Neural crest cell (in vitro differentiated cells): ENCODE results near the gene REPS1. TPM values are rescaled to one million over a fixed set of nuclear protein-coding genes. Genes with fewer than 3 reads are reported as not detected.
A peak's percentile ranks its signal among the peaks of the same experiment; 100 is the strongest.

ENCODE experiments used
- DNase-seq: peaks from one replicate; pipeline ENCODE4 v3.0.0; 2021; ENCODE audit warnings: low read depth, mixed read lengths, low spot score
- H3K27ac Mint-ChIP-seq: one replicate; pipeline ENCODE4 v1.8.0; 2021; ENCODE audit warnings: mild to moderate bottlenecking, mixed read lengths; ENCODE audit not compliant: unreplicated experiment
- H3K27me3 Mint-ChIP-seq: 2 replicates; pipeline ENCODE4 v1.8.0; 2021; ENCODE audit warnings: low read depth, mild to moderate bottlenecking, mixed read lengths
- H3K36me3 Mint-ChIP-seq: 2 replicates; pipeline ENCODE4 v1.8.0; 2021; ENCODE audit warnings: low read depth, mild to moderate bottlenecking, mixed read lengths
- H3K4me1 Mint-ChIP-seq: 2 replicates; pipeline ENCODE4 v1.8.0; 2021; ENCODE audit warnings: mixed read lengths
- H3K4me3 Mint-ChIP-seq: one replicate; pipeline ENCODE4 v1.8.0; 2021; ENCODE audit warnings: mild to moderate bottlenecking, mixed read lengths
- H3K9me3 Mint-ChIP-seq: 2 replicates; pipeline ENCODE4 v1.8.0; 2021; ENCODE audit warnings: mixed read lengths
- total RNA-seq: library from RNA; stranded (reverse); gene quantifications from 2 replicates; pipeline ENCODE4 v1.2.1, GENCODE V29; 2021
- TF ChIP-seq, protein P1 (sequence below): fragments of 200-600 bp; sonication (generic); conservative IDR thresholded peaks from 2 replicates; pipeline ENCODE4 v1.5.0; 2021; ENCODE audit warnings: antibody characterized with exemption, mild to moderate bottlenecking

REPS1 gene
- total RNA-seq, 1 donor from 2014 or later = 61.1 TPM

DNA sequence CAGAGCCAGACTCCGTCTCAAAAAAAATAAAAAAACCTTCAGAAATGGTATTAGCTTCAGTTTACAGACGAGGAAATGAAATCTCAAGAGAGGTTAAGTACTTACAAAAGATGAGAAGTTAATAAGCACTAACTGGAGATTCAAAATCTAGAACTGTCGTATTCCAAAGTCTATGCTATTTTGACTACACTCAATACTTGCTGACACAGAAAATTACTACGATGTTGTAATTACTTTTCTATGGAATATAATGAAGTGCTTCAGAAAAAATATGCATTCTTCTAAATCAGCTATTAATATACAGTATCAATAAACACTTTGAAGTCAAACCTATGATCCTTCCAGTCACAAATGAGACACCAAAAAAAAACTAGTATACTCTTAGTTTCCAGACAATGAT, 12.2 kb downstream of the REPS1 start:
- H3K27me3 Mint-ChIP-seq = no peaks in the 10 kb centered on the region
- H3K36me3 Mint-ChIP-seq = no peaks in the 10 kb centered on the region
- no peak overlapping the region for H3K27ac Mint-ChIP-seq
- peaks cover 50% of the 10 kb centered on the region for H3K4me1 Mint-ChIP-seq
- TF ChIP-seq, protein P1, sequence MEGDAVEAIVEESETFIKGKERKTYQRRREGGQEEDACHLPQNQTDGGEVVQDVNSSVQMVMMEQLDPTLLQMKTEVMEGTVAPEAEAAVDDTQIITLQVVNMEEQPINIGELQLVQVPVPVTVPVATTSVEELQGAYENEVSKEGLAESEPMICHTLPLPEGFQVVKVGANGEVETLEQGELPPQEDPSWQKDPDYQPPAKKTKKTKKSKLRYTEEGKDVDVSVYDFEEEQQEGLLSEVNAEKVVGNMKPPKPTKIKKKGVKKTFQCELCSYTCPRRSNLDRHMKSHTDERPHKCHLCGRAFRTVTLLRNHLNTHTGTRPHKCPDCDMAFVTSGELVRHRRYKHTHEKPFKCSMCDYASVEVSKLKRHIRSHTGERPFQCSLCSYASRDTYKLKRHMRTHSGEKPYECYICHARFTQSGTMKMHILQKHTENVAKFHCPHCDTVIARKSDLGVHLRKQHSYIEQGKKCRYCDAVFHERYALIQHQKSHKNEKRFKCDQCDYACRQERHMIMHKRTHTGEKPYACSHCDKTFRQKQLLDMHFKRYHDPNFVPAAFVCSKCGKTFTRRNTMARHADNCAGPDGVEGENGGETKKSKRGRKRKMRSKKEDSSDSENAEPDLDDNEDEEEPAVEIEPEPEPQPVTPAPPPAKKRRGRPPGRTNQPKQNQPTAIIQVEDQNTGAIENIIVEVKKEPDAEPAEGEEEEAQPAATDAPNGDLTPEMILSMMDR = no peak
- H3K4me3 Mint-ChIP-seq = no peak overlapping the region
- no peak for DNase-seq
- H3K9me3 Mint-ChIP-seq = no peaks in the 10 kb centered on the region

DNA sequence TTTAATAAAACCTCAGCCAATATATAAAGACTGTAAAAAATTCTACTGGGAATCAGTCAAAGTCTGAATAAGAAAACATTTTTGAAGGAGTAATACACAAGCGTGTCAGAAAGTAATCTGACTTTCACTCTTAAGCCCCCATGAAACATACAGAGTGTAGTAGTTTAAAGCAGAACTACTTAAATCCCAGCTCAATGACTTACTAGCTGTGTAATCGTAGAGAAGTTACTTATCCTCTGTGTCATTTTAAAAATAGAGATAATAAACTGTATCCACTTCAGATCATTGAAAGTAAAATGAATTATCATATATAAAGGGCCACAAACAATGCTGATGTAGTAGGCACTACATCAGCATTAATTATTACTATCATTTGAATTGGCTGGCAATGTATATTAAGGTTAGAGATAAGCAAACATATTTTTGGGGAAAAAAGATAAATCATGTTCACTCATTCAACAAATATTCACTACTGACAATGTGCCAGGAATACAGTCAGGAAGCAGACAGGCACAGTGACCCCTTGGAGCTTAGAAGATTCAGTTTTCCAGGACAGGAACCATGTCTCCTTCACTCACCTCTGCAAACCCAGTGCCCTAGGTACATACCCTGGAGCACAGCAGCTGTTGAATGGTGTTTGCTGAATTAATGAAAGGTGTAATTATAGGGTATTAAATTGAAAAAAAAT, 14.4 kb downstream of the REPS1 start:
- Mint-ChIP-seq H3K36me3 (no peaks in the 10 kb centered on the region), H3K27me3 (no peaks in the 10 kb centered on the region), H3K4me3 (no peak overlapping the region), H3K27ac (no peak overlapping the region), H3K9me3 (no peaks in the 10 kb centered on the region), H3K4me1 (peaks cover 46% of the 10 kb centered on the region)
- DNase-seq = no peak
- TF ChIP-seq, protein P1 = no peak

DNA sequence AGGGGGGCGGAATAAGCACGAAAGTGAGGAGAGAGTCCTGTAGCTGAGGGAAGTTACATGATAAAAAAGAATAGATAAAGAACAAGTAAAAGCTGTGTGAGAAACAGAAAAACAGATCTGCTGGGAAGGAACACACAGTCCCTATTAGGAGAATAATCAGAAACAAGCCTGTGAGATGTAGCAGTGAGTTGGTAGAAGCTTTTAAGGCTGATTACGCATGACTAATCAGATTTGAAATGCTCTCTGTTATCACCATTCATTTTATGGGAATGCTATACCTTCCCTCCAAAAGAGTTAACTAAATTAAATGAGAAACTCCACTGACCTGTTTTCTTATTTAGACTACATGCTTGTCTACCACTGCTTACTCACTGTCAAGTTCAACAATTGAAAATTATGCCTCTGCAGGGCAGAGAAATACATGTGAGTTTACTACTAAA, 15.8 kb downstream of the REPS1 start:
- Mint-ChIP-seq H3K4me1 (peaks cover 52% of the 10 kb centered on the region), H3K27ac (peak overlapping the region; percentile 2), H3K27me3 (no peaks in the 10 kb centered on the region), H3K36me3 (no peaks in the 10 kb centered on the region), H3K4me3 (peak overlapping the region; percentile 3), H3K9me3 (no peaks in the 10 kb centered on the region)
- TF ChIP-seq, protein P1 = no peak
- no peak for DNase-seq

DNA sequence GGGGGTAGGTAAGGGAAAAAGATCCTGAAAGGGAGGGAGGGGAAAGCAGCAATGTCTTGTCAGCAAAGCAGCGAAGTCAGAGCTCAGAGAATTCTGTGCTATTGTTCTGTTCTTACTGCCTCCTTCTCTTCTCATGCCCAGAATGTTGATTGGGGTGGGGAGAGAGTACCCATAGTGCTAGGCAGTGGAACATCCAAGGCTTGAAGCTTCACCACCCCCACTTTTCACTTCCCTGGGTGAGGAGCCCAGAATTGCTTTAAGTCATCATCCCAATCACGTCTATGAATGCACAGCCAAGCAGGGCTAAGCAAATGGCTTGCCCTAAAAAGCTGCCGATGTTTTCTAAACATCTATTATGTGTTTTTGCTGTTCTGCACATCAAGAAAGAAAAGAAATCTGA, 16.5 kb downstream of the REPS1 start:
- Mint-ChIP-seq H3K27me3 (no peaks in the 10 kb centered on the region), H3K4me3 (peak overlapping the region; percentile 20), H3K9me3 (no peaks in the 10 kb centered on the region), H3K27ac (peak overlapping the region; percentile 30), H3K36me3 (no peaks in the 10 kb centered on the region), H3K4me1 (peaks cover 57% of the 10 kb centered on the region)
- DNase-seq = no peak
- TF ChIP-seq, protein P1 = no peak

DNA sequence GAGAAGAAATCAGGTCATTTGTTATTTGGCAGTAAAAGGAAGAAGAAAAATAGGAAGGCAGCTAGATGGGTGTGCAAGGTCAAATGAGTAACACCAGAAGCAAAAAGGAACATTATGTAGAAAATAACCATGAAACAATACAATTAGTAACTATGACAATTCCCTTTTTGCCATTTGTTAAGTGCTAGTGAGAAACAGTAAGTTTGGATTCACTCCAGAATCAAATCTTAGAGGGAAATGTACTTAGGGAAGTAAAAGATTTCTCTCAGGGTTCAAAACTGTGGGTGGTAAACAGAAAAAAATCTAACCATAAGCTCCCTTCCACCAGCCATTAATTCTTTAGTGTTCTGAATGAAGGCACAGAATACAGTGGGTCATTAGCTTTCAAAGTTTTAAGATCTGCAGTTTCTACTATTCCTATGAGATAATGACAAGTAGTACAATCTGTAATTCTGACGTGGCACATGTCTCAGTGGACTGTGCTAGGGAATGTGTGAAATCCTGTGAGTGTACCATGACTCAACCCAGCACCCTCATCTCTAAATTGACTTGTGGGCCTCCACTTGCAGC, 17.1 kb downstream of the REPS1 start:
- Mint-ChIP-seq H3K27ac (no peak overlapping the region), H3K4me1 (peaks cover 57% of the 10 kb centered on the region), H3K27me3 (no peaks in the 10 kb centered on the region), H3K9me3 (no peaks in the 10 kb centered on the region), H3K4me3 (peak overlapping the region; percentile 20), H3K36me3 (no peaks in the 10 kb centered on the region)
- no peak for DNase-seq
- TF ChIP-seq, protein P1 = no peak
